Measurements from ENCODE around the gene ELF1.
"Not testable (repeated sequence)": the region's sequence is repeated elsewhere in the genome, so short reads cannot be mapped to it uniquely, and the experiment has no call there.

Gene ELF1

GRCh38 chr13:40933508-40934204 is 85.5 kb downstream of the ELF1 start:
- in situ Hi-C loops (cut with MboI; ENCODE audit: low sequenced_read_pairs, unreplicated experiment), result no loop called here
- peak; percentile 34 for DNase-seq (ENCODE audit: low spot score)
- TF ChIP-seq CTCF (IDR thresholded peaks at IDR 0.05; ENCODE audit: borderline replicate concordance, control extremely low read depth, extremely low read depth, insufficient read depth, missing control alignments), result no peak

GRCh38 chr13:40932252-40932651 is 86.9 kb downstream of the ELF1 start:
- in situ Hi-C loops (cut with MboI; ENCODE audit: low sequenced_read_pairs, unreplicated experiment), result no loop called here
- TF ChIP-seq CTCF (IDR thresholded peaks at IDR 0.05; ENCODE audit: borderline replicate concordance, control extremely low read depth, extremely low read depth, insufficient read depth, missing control alignments), result no peak
- no peak for DNase-seq (ENCODE audit: low spot score)

- TF ChIP-seq CTCF (IDR thresholded peaks at IDR 0.05; ENCODE audit: borderline replicate concordance, control extremely low read depth, extremely low read depth, insufficient read depth, missing control alignments), result no peak
- in situ Hi-C loops (cut with MboI; ENCODE audit: low sequenced_read_pairs, unreplicated experiment), result no loop called here
Observed at GRCh38 chr13:40931719-40932118, 87.4 kb downstream of the ELF1 start.

GRCh38 chr13:40929883-40930282 is 89.2 kb downstream of the ELF1 start:
- in situ Hi-C loops (cut with MboI; ENCODE audit: low sequenced_read_pairs, unreplicated experiment), result loop anchor here (10.0 kb wide), 1 partner anchor 135 kb away; no protein-coding TSS in a partner anchor
- DNase-seq (ENCODE audit: low spot score), result not testable (repeated sequence)

More at GRCh38 chr13:40931719-40932118, 87.4 kb downstream of the ELF1 start:
- no peak for DNase-seq (ENCODE audit: low spot score)

GRCh38 chr13:40928980-40929379 is 90.1 kb downstream of the ELF1 start:
- no peak for DNase-seq (ENCODE audit: low spot score)
- no peak for TF ChIP-seq CTCF (IDR thresholded peaks at IDR 0.05; ENCODE audit: borderline replicate concordance, control extremely low read depth, extremely low read depth, insufficient read depth, missing control alignments)
- in situ Hi-C loops (cut with MboI; ENCODE audit: low sequenced_read_pairs, unreplicated experiment), result loop anchor here (10.0 kb wide), 1 partner anchor 134 kb away; no protein-coding TSS in a partner anchor

- in situ Hi-C loops (cut with MboI; ENCODE audit: low sequenced_read_pairs, unreplicated experiment), result loop anchor here (10.0 kb wide), 1 partner anchor 133 kb away; no protein-coding TSS in a partner anchor
- TF ChIP-seq CTCF (IDR thresholded peaks at IDR 0.05; ENCODE audit: borderline replicate concordance, control extremely low read depth, extremely low read depth, insufficient read depth, missing control alignments), result no peak
- no peak for DNase-seq (ENCODE audit: low spot score)
Observed at GRCh38 chr13:40927929-40928328, 91.2 kb downstream of the ELF1 start.

- DNase-seq (ENCODE audit: low spot score), result no peak
- TF ChIP-seq CTCF (IDR thresholded peaks at IDR 0.05; ENCODE audit: borderline replicate concordance, control extremely low read depth, extremely low read depth, insufficient read depth, missing control alignments), result no peak
- in situ Hi-C loops (cut with MboI; ENCODE audit: low sequenced_read_pairs, unreplicated experiment), result loop anchor here (10.0 kb wide), 1 partner anchor 129 kb away; no protein-coding TSS in a partner anchor
Observed at GRCh38 chr13:40923867-40924266, 95.2 kb downstream of the ELF1 start.

Data from GM13976 (cell line).